Liver (tissue), 9 donors: ENCODE results near the gene PNMA6A. TPM values are rescaled to one million over a fixed set of nuclear protein-coding genes. Genes with fewer than 3 reads are reported as not detected.

Experiments used
- DNase-seq: peaks from one replicate; pipeline ENCODE4 v3.0.0-alpha.2; 2017; ENCODE audit warnings: low spot score
- H3K27ac ChIP-seq, 2 donors: one replicate each; pipeline ENCODE4 v1.7.0; 2013; ENCODE audit warnings: inconsistent platforms in 2 of 2, low read length in 2 of 2, control low read depth in 1 of 2, low read depth in 1 of 2, mild to moderate bottlenecking in 1 of 2
- H3K27me3 ChIP-seq, 4 donors: one replicate each; pipeline versions ENCODE4 v1.6.1 to v1.7.0; 2013; ENCODE audit warnings: low read length in 3 of 4, inconsistent platforms in 1 of 4, mild to moderate bottlenecking in 1 of 4, moderate library complexity in 1 of 4; ENCODE audit not compliant: control insufficient read depth in 4 of 4, insufficient read depth in 4 of 4
- H3K36me3 ChIP-seq, 4 donors: one replicate each; pipeline versions ENCODE4 v1.6.1 to v1.7.0; 2013; ENCODE audit warnings: low read length in 3 of 4, mild to moderate bottlenecking in 3 of 4, low read depth in 1 of 4, moderate library complexity in 1 of 4; ENCODE audit not compliant: control insufficient read depth in 4 of 4, insufficient read depth in 3 of 4
- H3K4me1 ChIP-seq, 4 donors: one replicate each; pipeline versions ENCODE4 v1.6.1 to v1.7.0; 2013; ENCODE audit warnings: low read length in 3 of 4, mild to moderate bottlenecking in 3 of 4, moderate library complexity in 1 of 4; ENCODE audit not compliant: control insufficient read depth in 4 of 4, insufficient read depth in 4 of 4
- H3K4me3 ChIP-seq, 3 donors: one replicate each; pipeline versions ENCODE4 v1.6.1 to v1.7.0; 2013; ENCODE audit warnings: low read length in 3 of 3, control low read depth in 1 of 3, low read depth in 1 of 3, mild to moderate bottlenecking in 1 of 3
- H3K9ac ChIP-seq, 2 donors: one replicate each; pipeline ENCODE4 v1.7.0; 2013; ENCODE audit warnings: low read length in 2 of 2, mild to moderate bottlenecking in 2 of 2, moderate library complexity in 2 of 2, control low read depth in 1 of 2, low read depth in 1 of 2
- H3K9me3 ChIP-seq, 4 donors: one replicate each; pipeline versions ENCODE4 v1.6.1 to v1.7.0; 2013; ENCODE audit warnings: low read length in 3 of 4; ENCODE audit not compliant: control insufficient read depth in 4 of 4
- ATF3 ChIP-seq: IDR thresholded peaks from 2 replicates; pipeline ENCODE4 v1.6.1; 2016; ENCODE audit warnings: antibody characterized with exemption
- CTCF ChIP-seq: fragments of 150-350 bp; IDR thresholded peaks from 2 replicates; pipeline ENCODE4 v1.5.1; 2017; ENCODE audit warnings: improper control_type of control experiment, low read depth, low read length; ENCODE audit not compliant: missing input control
- EGR1 ChIP-seq, 2 donors: IDR thresholded peaks; 2 replicates each; pipeline ENCODE4 v1.6.1; 2016 to 2018; ENCODE audit warnings: antibody characterized with exemption in 2 of 2, low read depth in 2 of 2
- FOXA1 ChIP-seq: IDR thresholded peaks from 2 replicates; pipeline ENCODE4 v1.6.1; 2016; ENCODE audit warnings: antibody characterized with exemption
- FOXA2 ChIP-seq: IDR thresholded peaks from 2 replicates; pipeline ENCODE4 v1.6.1; 2016; ENCODE audit warnings: antibody characterized with exemption
- GABPA ChIP-seq, 2 donors: IDR thresholded peaks in 1 of 2; conservative IDR thresholded peaks in 1 of 2; 2 replicates each; pipeline ENCODE4 v1.6.1; 2016; ENCODE audit warnings: antibody characterized with exemption in 2 of 2, mild to moderate bottlenecking in 1 of 2, moderate library complexity in 1 of 2
- HNF4A ChIP-seq, 2 donors: conservative IDR thresholded peaks; 2 replicates each; pipeline ENCODE4 v1.6.1; 2016; ENCODE audit warnings: antibody characterized with exemption in 2 of 2, mild to moderate bottlenecking in 2 of 2
- HNF4G ChIP-seq: IDR thresholded peaks from 2 replicates; pipeline ENCODE4 v1.6.1; 2016; ENCODE audit warnings: antibody characterized with exemption
- JUND ChIP-seq, 2 donors: IDR thresholded peaks; 2 replicates each; pipeline ENCODE4 v1.6.1; 2016; ENCODE audit warnings: antibody characterized with exemption in 2 of 2
- MAX ChIP-seq: IDR thresholded peaks from 2 replicates; pipeline ENCODE4 v1.6.1; 2016; ENCODE audit warnings: antibody characterized with exemption
- RAD21 ChIP-seq, 2 donors: IDR thresholded peaks; 2 replicates each; pipeline ENCODE4 v1.6.1; 2016; ENCODE audit warnings: antibody characterized with exemption in 2 of 2, mild to moderate bottlenecking in 2 of 2
- REST ChIP-seq: IDR thresholded peaks from 2 replicates; pipeline ENCODE4 v1.6.1; 2016; ENCODE audit warnings: antibody characterized with exemption, mild to moderate bottlenecking
- RXRA ChIP-seq, 2 donors: IDR thresholded peaks; 2 replicates each; pipeline ENCODE4 v1.6.1; 2017 to 2018; ENCODE audit warnings: antibody characterized with exemption in 2 of 2, mild to moderate bottlenecking in 1 of 2
- SP1 ChIP-seq: IDR thresholded peaks from 2 replicates; pipeline ENCODE4 v1.6.1; 2018; ENCODE audit warnings: antibody characterized with exemption, mild to moderate bottlenecking
- TAF1 ChIP-seq: conservative IDR thresholded peaks from 2 replicates; pipeline ENCODE4 v1.6.1; 2016; ENCODE audit warnings: antibody characterized with exemption, mild to moderate bottlenecking
- YY1 ChIP-seq: IDR thresholded peaks from 2 replicates; pipeline ENCODE4 v1.6.1; 2016; ENCODE audit warnings: antibody characterized with exemption, mild to moderate bottlenecking
- ZBTB33 ChIP-seq: IDR thresholded peaks from 2 replicates; pipeline ENCODE4 v1.6.1; 2016; ENCODE audit warnings: antibody characterized with exemption
- WGBS: extraction: QIAGEN DNeasy Blood & Tissue Kit; methylation state at CpG from one replicate; pipeline ENCODE4 v1.1.7; 2013; 5-methylcytosine and 5-hydroxymethylcytosine counted together
- polyA plus RNA-seq, 2 donors: library from polyadenylated mRNA; stranded (reverse) in 1 of 2; unstranded in 1 of 2; fragments of 200-250 nt in 1 of 2; fragments of >200 nt in 1 of 2; fragmentation: Nextera tagmentation in 1 of 2; extraction: Ambion mirVana in 1 of 2; gene quantifications; one replicate each; pipeline versions ENCODE4 v1.2.1 to v1.2.3, GENCODE V29; 2013 to 2015
- total RNA-seq, 2 donors: library from RNA; depleted of rRNA; stranded (reverse); fragments of >200 nt; gene quantifications; one replicate each; pipeline ENCODE4 v1.2.3, GENCODE V29; 2014
- donor health status: healthy.
- donor health status: healthy.
- donor health status: healthy.
- donor health status: healthy.
- donor health status: healthy.

Gene PNMA6A
- total and polyA plus RNA-seq, 4 donors, result 3.5 to 7.5 (median 5.9) TPM

GRCh38 chrX:153059191-153060094, 12.8 kb upstream of the PNMA6A start:
- Histone ChIP-seq H3K9ac (no peak overlapping the region), H3K27ac (no peak overlapping the region), H3K9me3 (no peaks in the 10 kb centered on the region), H3K4me3 (no peak overlapping the region), H3K36me3 (no peaks in the 10 kb centered on the region), H3K4me1 (peaks cover 0 to 5% (median under 1%) of the 10 kb centered on the region in 4 donors), H3K27me3 (peaks cover 0 to 8% (median 0%) of the 10 kb centered on the region in 4 donors)
- 87% methylated on average over 18 of the region's 18 CpGs for WGBS
- no peak for DNase-seq
- TF ChIP-seq FOXA1, result no peak
- TF ChIP-seq ATF3, result no peak
- no peak for TF ChIP-seq HNF4A (conservative IDR thresholded peaks at IDR 0.05)
- no peak for TF ChIP-seq ZBTB33

- 92% methylated on average over 8 of the region's 8 CpGs for WGBS
- Histone ChIP-seq H3K27me3 (peaks cover 0 to 8% (median 0%) of the 10 kb centered on the region in 4 donors), H3K4me3 (no peak overlapping the region), H3K9ac (no peak overlapping the region), H3K27ac (no peak overlapping the region), H3K4me1 (peaks cover 0 to 5% (median under 1%) of the 10 kb centered on the region in 4 donors), H3K36me3 (no peaks in the 10 kb centered on the region), H3K9me3 (no peaks in the 10 kb centered on the region)
- TF ChIP-seq JUND (IDR thresholded peaks at IDR 0.05), result no peak
- no peak for TF ChIP-seq SP1
- no peak for TF ChIP-seq FOXA2
- TF ChIP-seq MAX, result no peak
- no peak for TF ChIP-seq GABPA (IDR thresholded peaks at IDR 0.05 in 1 of 2, conservative IDR thresholded peaks at IDR 0.05 in 1 of 2)
- no peak for TF ChIP-seq RAD21 (IDR thresholded peaks at IDR 0.05)
- TF ChIP-seq HNF4A (conservative IDR thresholded peaks at IDR 0.05), result no peak
- TF ChIP-seq FOXA1, result no peak
- TF ChIP-seq RXRA (IDR thresholded peaks at IDR 0.05), result no peak
- TF ChIP-seq HNF4G, result no peak
- no peak for DNase-seq
Observed at GRCh38 chrX:153060095-153060445, 12.2 kb upstream of the PNMA6A start.

GRCh38 chrX:153061732-153062131, 10.5 kb upstream of the PNMA6A start:
- 53% methylated on average over 3 of the region's 3 CpGs for WGBS
- Histone ChIP-seq H3K36me3 (no peaks in the 10 kb centered on the region), H3K9me3 (no peaks in the 10 kb centered on the region), H3K27ac (no peak overlapping the region), H3K4me1 (peaks cover 0 to 5% (median 0%) of the 10 kb centered on the region in 4 donors), H3K27me3 (peaks cover 0 to 8% (median 0%) of the 10 kb centered on the region in 4 donors), H3K9ac (no peak overlapping the region), H3K4me3 (no peak overlapping the region)
- DNase-seq, result no peak
- TF ChIP-seq RXRA (IDR thresholded peaks at IDR 0.05), result no peak
- TF ChIP-seq GABPA (IDR thresholded peaks at IDR 0.05 in 1 of 2, conservative IDR thresholded peaks at IDR 0.05 in 1 of 2), result no peak
- TF ChIP-seq JUND (IDR thresholded peaks at IDR 0.05), result no peak
- TF ChIP-seq FOXA2, result no peak
- no peak for TF ChIP-seq REST
- TF ChIP-seq CTCF, result no peak
- no peak for TF ChIP-seq ZBTB33
- TF ChIP-seq EGR1 (IDR thresholded peaks at IDR 0.05; ENCODE audit: low read depth in 2 of 2), result no peak
- TF ChIP-seq YY1, result no peak
- TF ChIP-seq TAF1, result no peak
- TF ChIP-seq RAD21 (IDR thresholded peaks at IDR 0.05), result no peak
